DMS79 (cell line): ENCODE data around the gene EPHA6.
"Not testable (repeated sequence)": the region's sequence is repeated elsewhere in the genome, so short reads cannot be mapped to it uniquely, and the experiment has no call there.

Source experiments
- DNase-seq: peaks from one replicate; lab custom pipeline; 2025; lab: John Stamatoyannopoulos, UW

The EPHA6 gene

DNA sequence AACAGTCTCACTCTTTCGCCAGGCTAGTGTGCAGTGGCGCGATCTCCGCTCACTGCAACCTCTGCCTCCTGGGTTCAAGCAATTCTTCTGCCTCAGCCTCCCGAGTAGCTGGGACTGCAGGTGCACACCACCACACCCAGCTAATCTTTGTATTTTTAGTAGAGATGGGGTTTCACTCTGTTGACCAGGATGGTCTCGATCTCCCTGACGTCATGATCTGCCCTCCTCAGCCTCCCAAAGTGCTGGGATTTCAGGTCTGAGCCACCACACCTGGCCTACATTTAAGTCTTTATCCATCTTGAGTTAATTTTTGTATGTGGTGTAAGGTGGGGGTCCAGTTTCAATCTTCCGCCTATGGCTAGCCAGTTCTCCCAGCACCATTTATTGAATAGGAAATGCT is 211.2 kb downstream of the EPHA6 start:
- not testable (repeated sequence) for DNase-seq

DNA sequence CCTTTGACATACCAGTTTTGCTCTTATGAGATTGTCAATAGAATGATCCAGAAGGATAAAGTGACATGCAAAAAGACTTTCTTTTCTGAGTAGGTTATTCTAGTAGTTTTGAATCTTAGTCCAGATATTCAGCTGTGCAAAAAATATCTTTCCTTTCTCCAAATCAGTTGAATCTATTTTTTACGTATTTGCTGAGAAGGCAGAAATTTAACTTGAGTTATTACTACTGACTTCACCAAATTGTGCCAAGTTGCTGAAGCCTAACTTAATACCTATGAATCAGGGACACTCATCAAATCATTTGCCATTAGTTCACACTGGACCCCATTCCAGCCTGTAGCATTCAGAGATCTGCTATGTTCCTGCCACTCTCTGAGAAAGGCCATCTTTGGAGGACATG is 215.6 kb downstream of the EPHA6 start:
- no peak for DNase-seq

DNA sequence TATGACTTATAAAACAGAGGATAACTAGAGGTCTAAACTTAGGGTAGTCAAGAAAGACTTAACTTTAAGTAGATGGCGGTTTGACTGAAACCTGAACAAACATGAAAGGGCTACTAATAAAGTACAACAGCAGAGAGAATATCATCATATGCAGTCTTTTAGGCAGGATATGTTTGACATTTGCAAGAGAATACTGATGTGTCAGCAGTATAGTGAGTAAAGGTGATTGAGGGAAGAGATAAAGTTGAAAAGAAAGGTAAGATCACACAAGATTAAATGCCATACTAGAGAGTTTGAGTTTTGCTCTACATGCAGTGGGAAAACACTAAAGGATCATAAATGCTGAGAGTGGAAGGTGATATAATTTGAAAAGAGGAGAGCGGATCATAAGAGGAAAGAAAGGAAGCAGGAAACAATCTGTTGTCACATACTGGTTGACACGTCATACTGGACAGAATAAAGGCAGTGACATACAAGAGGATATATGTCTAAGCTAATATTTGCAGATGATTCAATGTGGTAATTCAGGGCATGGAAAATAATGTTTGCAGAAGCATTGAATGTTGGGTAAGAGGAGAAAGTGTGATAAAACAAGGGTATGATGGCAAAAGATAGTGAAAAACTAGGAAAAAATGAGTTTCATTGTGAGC is 223.0 kb downstream of the EPHA6 start:
- DNase-seq: no peak

DNA sequence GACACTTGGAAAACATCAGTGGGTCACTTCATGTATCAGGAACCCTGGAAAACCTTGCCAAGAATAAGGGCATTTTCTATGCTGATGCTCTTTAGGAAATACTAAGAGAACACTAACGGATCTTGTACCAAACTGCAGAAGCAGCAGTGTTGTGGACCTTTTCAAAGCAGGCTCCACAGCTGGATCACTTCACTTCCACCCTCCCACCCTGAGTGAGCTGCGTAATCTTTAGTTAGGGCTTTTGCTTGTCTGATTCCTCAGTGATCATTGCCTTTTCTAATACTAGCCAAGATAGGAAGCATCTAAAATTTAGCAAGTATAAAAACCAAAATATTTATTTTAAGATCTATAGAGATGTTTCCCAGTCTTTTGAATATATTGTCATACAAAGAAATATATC is 229.0 kb downstream of the EPHA6 start:
- DNase-seq: no peak

DNA sequence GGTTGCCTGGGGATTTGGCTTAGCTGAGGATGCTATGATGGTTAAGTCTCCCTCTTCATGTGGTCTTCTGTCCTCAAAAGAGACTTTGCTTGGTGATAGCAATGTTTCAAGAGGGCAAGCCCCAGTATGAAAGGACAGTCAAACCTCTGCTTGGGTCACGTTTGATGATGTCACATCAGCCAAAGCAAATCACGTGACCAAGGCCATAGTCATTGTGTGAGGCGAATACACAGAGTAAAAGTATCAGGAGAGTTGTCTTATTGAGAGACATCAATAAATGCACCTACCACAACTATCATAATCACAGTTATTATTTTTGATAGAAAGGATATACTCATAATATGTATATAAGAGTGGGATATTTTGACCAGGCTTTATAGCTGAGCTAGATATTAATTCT is 243.0 kb downstream of the EPHA6 start:
- no peak for DNase-seq

DNA sequence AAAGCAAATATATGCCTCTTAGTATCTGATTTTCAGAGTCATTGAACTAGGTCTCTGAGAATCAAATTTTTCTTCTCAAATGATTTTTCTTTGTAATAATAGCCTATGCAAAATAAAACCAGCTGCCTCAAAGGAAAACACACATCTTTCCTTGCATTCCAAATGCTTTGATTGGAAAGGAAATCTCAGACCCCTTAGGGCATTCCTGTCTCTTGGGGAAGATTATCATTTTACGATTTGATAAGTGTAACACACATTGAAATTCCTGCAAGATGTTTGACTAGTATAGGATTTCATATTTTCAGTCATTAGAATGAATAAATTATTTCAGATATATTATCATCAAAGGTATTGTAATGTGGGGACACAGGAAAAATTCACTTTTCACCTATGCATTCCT is 244.8 kb downstream of the EPHA6 start:
- DNase-seq: no peak

DNA sequence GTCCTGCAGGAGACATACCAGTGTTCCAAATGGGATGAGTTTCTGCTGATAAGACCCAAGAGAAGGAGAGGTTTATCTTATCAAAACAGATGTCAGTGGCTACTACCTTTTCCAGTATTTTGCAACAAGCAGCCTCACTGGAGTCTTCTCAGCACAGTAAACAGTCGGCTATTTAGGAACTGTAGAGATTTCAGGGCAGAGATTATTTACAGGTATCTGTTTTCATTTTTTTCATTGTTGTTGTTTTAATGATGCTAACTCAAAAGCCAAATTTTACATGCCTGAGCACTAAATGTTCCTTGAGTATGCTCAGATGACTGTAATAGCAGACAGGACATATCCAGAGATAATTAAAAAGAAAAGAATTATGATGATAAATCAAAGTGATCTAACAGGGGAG is 252.1 kb downstream of the EPHA6 start:
- no peak for DNase-seq

DNA sequence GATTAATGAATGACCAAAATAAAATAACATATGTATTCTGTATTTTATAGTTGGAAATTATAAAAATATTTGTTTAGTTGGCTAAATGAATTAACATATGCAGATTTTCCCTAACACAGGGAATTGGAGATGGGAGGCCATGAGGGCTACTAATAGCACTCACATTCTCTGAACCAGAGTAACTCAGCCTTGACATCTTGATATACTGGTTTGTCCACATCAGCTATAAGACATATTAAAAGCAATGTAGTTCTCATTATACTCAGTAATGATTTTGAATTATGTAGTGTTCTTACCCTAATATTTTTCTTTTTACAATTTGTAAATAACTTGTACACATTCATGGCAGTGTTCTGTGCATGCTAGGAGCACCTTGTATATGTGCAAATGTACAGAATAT is 255.9 kb downstream of the EPHA6 start:
- DNase-seq: no peak

DNA sequence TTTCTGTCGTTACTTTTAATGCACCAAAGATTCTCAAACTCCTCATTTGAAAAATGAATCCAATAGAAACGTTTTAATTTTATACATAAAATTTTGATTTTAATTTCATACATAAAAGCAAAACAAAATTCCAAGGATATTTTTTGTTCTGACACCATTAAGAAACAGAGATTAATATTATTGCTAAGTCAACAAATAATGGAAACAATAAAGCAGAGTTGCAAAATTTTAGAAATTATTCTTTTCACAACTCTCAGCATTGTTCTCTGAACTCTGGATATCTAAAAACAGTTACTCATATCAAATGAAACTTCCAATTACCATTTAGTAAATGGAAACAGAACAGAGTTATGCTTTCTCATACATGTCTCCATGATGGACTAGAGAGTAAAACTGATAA is 260.2 kb downstream of the EPHA6 start:
- DNase-seq: no peak

DNA sequence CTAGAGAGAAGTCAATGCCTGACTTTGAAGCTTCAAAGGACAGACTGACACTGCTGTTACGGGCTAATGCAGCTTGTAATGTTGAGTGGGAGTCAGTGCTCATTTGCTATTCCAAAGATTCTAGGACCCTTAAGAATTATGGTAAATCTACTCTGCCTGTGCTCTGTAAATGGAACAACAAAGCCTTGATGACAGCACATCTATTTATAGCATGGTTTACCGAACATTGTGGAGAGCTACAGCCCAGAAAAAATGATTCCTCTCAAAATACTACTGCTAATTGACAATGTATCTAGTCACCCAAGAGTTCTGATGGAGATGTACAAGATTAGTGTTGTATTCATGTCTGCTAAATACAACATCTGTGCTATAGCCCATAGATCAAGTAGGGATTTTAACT is 262.3 kb downstream of the EPHA6 start:
- DNase-seq: no peak

DNA sequence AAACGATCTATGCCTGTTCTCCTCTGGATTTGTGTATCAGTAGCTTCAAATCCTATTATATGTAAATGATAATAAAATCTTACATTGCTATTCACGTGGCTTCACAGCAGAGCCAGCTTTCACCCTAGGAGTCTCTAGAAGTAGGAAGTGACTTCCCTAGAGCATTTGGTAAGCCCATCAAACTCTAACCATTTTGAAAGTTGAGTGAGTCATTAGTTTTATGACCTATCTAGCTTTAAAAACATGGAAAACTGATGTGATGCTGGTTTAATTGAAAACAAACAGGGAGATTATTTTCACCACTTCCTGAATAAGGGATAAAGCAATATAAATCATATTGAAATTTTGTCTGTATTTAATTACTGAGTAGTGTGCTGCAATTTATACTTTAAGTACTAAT is 275.2 kb downstream of the EPHA6 start:
- DNase-seq: no peak

DNA sequence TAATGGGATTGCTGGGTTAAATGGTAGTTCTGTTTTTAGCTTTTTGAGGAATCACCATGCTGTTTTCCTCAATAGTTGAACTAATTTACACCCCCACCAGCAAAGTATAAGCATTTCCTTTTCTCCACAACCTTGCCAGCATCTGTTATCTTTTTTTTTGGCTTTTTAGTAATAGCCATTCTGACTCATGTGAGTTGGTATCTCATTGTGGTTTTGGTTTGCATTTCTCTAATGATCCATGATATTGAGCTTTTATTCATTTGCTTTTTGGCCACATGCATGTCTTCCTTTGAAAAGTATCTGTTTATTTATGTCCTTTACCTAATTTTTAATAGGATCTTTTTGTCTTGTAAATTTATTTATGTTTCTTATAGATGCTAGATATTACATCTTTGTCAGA is 288.2 kb downstream of the EPHA6 start:
- no peak for DNase-seq

DNA sequence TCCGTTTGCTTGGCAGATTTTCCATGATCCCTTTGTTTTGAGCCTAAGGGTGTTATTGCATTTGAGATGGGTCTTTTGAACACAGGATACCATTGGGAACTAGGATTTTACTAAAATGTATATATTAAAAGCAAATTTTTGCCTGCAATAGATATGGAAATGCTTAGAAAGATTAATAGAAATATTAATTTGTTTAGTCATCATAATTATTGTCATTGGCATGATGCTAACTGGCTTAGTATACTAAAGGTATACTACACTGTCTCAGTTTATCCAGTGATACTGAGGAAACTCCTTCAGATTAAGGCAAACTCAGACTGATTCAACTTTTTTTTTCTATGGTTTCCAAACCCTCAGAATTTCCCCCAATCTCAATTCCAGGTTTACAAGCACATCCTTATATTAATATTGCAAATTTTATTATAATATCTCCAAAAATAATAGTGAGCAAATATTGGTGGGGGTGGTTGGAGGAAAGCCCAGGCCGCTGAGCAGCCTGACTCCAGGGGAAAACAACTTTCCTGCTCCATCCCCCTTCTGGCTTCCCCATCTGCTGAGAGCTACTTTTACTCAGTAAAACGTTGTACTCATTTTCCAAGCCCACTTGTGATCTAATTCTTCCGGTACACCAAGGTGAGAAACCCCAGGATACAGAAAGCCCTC is 291.7 kb downstream of the EPHA6 start:
- no peak for DNase-seq

DNA sequence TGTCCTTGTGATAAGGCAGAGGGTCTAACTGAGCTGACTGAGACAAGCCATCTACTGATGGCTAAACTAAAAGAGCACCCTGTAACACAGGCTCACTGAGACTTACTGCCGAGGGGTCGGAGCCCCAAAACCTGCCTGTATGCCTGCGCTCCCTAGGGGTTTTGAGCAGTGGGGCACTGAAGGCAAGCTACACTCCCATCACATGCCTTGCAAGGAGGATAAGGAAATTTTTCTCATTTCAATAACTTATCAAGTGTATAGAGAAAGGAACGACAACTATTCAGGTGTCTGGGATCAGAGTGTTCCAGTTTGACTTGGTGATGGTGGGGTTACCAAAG is 292.2 kb downstream of the EPHA6 start:
- no peak for DNase-seq

DNA sequence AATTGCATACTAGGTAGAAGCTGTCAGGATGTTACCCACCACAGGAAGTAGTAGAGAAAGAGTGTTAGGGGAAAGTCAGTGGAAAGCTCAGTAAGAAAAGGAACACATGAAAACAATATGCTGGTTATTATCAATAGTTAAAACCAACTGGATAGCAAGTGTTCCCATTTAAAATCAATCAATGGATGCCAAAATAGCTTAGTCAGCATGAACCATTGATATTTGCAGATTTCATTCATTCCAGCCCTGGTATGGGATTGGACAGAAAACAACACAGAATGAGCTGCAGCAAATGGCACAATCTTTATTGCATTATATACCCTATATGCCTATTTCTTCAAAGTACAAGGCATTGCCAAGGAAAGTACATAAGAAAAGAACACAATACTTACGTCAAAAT is 293.7 kb downstream of the EPHA6 start:
- no peak for DNase-seq

DNA sequence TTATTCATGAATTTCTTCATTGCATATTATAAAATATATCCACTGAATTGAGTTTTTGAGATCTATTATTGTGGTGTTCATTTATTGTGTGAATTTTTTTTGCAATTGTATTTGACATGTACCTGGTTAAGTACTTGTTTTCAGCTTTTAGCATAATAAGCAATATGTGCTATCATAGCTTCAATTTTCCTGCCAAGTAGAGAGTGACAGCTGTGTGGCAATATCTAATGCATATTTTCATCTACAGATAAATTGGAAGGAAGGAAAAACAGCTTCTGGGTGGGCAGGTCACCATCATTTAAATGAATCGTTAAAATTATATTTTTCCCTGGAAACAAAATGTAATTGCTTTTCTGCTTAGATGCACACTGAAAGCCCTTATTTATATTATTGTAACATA is 296.9 kb downstream of the EPHA6 start:
- DNase-seq: no peak

DNA sequence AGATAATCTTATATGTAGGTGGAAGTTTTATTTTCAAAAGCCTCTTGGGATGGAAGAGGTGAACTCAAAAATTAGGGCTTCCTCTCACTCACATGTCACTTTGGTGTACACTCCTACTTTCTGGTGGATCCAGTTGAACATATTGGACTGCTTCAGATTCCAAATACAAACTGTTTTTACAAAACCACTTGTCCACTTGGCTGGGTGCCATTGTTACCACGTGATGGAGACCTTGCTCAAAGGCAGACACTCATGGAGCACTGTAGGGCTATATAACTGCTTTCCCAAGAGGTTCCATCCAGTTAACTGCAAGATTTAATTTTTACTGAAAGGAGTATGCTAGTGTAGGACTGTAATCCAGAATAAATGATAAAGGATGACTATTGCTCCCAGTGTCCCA is 307.0 kb downstream of the EPHA6 start:
- no peak for DNase-seq

DNA sequence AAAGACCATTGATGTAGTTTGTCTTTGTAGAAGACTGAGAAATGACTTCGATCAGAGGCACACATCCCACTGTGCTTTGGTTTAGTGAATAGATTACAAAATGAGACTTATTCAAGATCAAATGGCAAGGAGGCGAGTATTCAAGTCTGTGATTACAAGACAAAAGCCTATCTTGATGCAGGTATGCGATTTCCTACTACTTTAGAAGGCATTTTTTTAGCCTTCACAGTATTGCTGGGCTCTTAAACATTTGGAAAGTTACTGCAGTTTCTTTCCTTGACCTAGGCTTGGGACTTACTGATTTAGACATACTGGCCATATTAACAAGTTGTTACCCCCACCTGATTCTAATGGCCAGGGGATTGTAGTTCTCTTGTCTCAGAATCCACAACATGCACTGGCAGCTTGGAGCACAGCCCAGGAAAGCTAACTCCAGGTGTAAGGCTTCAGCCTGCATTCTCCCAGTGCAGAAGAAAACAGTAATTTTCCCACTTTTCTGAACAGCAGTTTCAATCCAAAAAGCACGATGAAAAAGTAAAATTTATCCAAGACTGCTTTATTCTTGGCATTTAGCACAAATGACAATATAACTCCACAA is 311.6 kb downstream of the EPHA6 start:
- DNase-seq: no peak

DNA sequence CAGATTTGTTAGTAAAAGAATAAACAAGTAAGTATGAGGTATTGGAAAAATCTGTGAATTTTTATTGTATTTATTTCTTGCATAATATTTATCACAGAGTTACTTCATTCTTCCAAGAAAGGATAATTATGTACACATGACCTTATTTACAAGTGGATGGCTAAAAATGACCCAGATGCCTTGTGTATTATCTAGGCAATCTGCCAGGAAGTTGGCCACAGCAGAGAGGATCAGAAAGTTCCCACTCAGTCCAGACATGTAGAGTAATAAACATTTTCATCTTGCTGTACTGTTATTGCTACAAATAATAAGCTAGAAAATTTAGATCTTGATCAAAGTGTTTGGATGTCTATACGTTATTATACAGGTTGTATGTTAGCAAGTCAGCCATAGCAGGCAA is 317.1 kb downstream of the EPHA6 start:
- DNase-seq: no peak

DNA sequence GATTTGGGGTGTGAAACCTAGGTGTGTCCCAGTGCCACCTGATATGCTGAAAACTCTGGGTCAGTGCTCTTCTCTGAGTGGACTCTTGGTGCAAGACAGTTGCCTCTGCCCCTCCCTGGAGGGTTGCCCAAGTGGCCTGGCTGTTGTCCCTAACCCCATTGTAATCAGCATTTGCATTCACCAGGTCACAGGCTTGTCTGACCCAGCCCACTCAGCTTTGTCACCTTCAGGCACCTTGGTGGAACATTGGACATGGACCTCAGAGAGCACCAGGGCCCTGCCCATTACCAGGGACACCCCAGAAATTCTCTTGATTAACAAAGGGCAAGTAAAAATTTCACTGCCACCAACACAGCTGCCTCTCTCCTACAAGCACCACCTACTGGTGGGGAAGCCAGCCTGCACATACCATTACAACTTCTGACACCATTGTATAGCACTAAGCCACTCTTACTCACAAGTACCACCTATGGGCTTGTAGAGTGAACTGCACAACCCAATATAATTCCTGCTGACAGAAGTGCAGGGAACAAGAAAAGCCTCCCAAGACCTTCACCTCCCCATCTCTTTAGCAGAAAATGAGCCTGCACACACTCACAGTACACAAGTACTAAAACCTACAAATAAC is 324.6 kb downstream of the EPHA6 start:
- no peak for DNase-seq

DNA sequence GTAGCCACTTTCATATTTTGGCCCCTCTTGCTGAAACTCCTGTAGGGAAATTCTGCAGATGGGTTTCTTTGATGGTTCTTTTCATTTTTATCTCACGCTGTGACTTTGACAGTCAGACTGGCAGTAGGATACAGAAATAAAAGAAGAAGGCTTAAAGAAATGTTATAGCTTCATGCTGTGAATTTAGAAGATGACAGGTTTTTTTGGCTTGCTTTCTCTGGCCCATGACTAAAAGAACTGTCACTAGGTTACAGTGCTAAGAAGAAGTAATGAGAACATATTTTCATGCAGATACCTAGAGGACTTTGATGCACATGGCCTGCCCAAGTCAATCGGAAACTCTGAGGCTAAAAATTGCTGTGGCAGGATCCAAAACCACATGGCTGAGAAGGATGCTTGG is 334.5 kb downstream of the EPHA6 start:
- no peak for DNase-seq

DNA sequence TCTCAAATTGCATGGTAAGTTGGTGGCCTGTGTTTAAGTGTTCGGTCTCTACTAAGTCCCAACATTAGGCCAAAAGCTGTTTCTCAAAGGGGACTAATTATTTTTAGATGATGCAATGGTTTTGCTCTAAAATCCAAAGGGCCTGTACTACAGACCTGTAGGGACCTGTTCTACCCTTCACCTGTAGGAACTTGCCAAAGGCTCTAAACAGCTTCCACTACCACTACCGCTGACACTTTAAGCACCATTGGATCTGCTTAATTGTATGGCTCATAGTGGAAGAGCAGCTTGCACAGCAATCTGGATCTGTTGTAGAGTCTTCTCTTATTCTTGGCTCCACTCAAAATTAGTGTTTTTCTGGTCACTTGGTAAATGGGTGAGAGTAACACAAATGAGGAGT is 346.8 kb downstream of the EPHA6 start:
- no peak for DNase-seq

DNA sequence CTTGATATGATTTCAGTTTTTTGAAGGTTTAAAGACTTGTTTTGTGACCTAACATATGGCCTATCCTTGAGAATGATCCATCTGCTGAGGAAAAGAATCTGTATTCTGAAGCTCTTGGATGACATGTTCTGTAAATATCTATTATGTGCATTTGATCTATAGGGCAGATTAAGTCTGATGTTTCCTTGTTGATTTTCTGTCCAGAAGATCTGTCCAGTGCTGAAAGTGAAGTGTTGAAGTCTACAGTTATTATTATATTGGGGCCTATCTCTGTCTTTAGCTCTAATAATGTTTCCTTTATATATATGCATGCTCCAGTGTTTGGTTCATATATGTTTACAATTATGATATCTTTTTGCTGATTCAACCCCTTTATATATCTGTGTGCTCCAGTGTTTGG is 362.8 kb downstream of the EPHA6 start:
- DNase-seq: no peak

DNA sequence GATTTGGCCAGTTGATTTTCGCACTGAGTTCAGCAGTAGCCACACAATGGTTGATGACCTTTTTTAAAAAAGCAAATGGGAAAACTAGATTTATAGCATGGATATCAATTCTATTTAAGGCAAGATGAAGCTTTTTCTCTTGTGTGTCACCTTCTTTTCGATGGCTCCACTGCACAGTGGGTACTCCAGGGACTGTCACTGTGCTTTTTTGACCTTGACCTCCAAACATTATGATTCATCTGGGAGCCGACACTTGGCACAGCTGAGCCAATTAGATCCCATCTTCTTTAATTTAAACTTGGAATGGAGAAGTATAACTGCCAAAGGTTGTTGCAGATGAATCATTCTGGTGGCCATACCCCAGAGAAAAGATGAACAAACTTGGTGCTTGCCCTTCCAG is 367.3 kb downstream of the EPHA6 start:
- DNase-seq: no peak
